ENCODE data around the gene MRPL58.

- TF ChIP-seq MAX (CRISPR knock-in tag; IDR thresholded peaks at IDR 0.05) (no peak), SMAD3 (CRISPR knock-in tag; IDR thresholded peaks at IDR 0.05; ENCODE audit: borderline replicate concordance) (no peak), PREB (CRISPR knock-in tag; IDR thresholded peaks at IDR 0.05; ENCODE audit: borderline replicate concordance) (no peak), TCF7 (CRISPR knock-in tag; IDR thresholded peaks at IDR 0.05; ENCODE audit: low read depth) (no peak), USF1 (CRISPR knock-in tag; IDR thresholded peaks at IDR 0.05) (no peak), JUN (CRISPR knock-in tag; IDR thresholded peaks at IDR 0.05) (no peak), CREM (CRISPR knock-in tag; IDR thresholded peaks at IDR 0.05) (no peak), CTCF (IDR thresholded peaks at IDR 0.05) (no peak)
Measured at GRCh38 chr17:75036643-75037268, 24.3 kb downstream of the MRPL58 start.

All from WTC11 (cell line).